HT1080 (cell line): ENCODE results near the gene KCNN4. TPM values are rescaled to one million over a fixed set of nuclear protein-coding genes. Genes with fewer than 3 reads are reported as not detected.
A peak's percentile ranks its signal among the peaks of the same experiment; 100 is the strongest.
"Not testable (repeated sequence)": the region's sequence is repeated elsewhere in the genome, so short reads cannot be mapped to it uniquely, and the experiment has no call there.

Experiments
- DNase-seq: peaks from one replicate; pipeline ENCODE4 v3.0.0-alpha.2; 2015; ENCODE audit warnings: low read depth
- total RNA-seq: library from RNA; depleted of rRNA; stranded (reverse); fragments of >200 nt; shearing (Covaris generic); gene quantifications from 2 replicates; pipeline ENCODE4 v1.2.3, GENCODE V29; 2014

The KCNN4 gene
- total RNA-seq, 1 experiment from 2014 or later, result 108 TPM

DNA sequence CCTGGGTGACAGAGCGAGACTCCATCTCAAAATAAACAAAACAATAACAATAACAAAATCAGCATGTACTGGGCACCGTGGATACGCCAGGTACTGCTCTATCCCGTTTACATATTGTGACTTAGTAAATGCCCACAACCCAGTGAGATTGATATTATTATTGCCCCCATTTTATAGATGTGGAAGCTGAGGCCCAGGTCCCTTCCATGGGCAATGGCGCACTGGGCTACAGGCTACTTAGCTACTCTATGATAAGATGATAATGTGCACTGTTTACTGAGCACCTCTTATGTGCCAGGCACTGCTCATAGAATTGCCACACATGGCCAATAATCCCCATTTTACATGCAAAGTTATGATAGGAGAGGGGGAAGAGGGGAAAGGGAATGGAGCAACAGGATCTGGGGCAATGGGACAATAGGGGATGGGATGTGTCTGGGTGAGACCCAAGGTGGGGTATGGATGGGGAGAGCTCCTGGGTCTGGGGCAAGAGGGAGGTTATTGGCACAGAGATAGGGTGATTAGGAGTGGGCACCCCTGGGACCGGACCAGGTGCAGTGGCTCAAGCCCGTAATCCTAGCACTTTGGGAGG, 5.4 kb downstream of the KCNN4 start:
- DNase-seq, result no peak

DNA sequence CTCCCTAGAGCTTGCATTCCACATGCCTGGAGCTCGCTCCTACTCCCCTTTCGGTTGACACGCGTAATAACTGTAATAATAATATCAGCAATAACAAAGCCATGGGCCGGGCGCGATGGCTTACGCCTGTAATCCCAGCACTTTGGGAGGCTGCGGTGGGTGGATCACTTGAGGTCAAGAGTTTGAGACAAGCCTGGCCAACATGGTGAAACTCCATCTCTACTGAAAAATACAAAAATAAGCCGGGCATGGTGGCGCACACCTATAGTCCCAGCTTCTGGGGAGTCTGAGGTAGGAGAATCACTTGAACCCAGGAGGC, 5.9 kb downstream of the KCNN4 start:
- not testable (repeated sequence) for DNase-seq

DNA sequence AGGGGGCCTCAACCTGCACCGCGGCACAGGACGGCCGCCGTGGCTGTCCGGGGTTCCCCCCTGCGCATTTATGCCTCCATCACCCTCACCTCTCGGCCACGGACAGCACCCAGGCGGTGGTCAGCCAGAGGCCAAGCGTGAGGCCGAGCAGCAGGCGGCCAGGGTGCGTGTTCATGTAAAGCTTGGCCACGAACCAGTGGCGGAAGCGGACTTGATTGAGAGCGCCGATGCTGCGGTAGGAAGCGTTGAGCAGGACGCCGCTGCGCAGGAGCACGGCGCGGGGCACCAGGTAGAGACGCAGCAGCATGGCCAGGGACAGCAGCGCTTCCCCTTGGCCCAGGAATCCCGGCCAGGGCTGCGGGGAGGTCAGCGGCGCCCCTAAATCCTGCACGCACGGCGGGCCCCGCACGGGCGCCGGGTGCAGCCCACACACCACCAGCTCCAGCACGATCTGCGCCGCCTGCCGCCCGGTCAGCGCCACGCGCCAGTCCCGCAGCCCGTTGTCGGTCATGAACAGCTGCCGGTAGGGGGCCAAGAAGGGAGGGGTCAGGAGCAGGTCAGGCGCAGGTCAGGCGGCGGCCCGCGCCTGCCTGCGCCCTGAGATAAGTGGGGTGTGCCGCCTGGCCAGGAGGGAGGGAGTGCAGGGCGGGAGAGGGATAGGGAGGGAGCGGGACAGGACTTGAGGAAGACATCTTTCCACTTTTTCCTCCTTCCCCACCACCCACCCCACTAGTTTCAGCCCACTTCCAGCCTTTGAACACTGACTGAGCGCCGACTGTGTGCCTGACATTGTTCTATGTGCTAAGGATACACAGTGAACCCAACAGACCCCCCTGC, 6.5 kb downstream of the KCNN4 start:
- no peak for DNase-seq

DNA sequence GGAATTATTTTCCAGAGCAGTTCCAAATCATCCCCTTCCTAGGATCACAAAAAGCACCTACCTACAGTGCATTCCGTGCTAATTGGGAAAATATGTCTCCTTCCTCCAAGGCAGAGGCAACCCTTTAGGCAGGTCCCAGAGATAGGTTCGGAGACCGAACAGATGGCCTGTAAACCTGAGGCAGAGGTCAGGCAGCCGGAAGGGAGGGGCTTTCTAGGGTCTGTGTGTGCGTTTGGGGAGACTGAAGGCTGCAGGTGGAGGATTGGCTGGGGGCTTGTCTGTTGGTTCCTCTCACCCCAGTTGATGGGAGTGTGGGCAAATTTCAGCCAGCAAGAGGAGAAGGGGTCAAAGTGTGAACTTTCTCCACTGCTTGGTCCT, 7.1 kb downstream of the KCNN4 start:
- DNase-seq, result no peak

DNA sequence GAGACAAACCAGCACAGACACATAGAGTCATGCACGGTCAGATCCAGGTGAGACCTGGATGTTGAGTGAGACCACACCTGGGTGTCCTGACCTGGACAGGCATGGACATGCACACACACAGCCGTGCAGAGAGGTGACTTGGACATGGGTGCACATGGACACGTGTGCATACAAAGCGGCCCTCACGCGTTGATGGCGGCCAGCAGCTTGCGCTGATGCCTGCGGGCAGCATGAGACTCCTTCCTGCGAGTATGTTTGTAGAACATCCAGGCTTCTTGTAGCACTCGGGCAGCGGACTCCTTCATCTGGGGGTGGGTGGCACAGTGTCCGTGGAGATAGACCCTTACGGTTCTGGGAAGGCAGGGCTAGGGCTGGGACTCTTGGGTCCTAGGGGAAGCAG, 11.5 kb downstream of the KCNN4 start:
- DNase-seq, result no peak

DNA sequence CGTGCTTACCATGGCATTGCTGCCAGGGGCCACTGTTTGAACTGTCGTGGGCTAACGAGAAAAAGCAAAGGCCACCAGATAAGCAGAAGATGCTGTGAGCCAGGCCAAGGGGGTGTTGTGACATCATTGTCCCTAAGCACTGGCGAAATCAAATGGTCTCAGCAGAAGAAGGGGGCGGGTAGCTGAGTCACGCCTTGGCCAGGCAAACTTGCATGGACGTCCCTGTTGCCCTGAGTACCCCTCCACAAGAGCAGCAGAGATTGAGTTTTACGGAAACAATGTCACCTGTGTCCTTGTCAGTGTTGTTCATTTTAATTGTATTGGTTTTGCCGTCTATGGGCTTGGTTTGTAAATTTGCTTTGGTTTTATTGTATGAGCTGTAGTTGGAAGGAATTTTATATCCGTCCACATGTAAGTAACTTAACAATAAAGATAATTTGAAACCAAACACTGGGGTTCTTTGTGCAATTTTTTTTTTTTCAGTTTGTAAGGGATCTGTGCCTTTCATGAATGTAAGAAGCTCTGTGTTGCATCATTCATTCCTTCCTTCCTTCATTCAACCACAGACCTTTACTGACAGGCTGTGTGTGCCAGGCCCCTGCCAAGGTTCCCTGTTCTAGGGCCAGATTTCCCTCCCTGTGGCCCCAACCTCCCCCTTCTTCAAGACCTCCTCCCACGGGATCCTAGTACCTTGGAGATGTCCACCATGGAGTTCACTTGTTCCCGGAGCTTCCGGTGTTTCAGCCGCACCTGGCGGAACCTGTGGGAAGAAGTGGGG, 12.3 kb downstream of the KCNN4 start:
- no peak for DNase-seq

DNA sequence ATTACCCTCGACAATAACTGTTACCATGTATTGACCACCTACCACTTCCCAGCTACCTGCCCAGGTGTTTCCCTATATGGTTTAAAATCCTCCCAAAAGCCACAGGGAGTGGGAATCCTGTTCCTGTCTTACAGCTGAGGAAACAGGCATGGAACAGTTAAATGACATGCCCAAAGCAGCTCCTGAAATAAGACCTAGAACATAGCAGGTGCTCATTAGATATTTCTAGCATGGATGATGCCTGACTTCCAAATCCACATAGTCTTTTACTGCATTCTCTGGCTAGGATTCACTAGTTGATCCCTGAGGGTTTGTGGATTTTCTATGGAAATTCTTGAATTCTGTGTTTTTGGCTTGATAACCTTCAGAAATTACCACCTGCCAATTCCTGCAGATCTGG, 13.0 kb downstream of the KCNN4 start:
- DNase-seq, result no peak

DNA sequence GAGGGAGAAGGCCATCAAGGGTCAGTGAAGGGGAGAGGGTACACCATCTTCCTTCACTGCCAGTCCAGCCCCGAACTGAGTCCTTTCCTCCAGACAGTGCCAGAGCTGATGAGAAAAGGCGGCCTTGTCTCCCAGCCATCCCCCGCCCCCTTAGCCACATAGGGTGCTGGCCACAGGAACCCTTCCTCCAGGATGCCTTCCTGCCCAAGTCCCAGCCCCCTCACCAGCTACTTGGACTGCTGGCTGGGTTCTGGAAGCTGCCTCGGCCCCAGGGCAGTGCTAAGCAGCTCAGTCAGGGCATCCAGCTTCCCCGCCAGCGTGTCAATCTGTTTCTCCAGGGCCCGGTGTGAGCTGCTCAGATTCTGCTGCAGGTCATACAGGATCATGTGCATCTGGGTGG, 13.5 kb downstream of the KCNN4 start:
- DNase-seq, result no peak

DNA sequence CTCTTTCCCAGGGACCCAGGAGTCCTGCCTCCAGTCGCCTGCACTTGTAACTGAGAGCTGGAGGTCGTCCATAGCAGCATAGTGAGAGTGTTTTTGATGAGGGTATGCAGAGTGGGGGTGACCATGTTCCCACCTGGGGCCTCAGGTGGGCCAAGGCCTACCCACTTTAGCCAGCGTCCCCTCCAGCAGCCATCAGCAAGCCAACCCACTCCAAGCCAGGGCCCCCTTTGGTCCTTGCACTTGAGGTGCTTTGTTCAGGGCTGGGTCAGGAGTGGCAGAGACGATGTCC, 14.1 kb downstream of the KCNN4 start:
- no peak for DNase-seq

DNA sequence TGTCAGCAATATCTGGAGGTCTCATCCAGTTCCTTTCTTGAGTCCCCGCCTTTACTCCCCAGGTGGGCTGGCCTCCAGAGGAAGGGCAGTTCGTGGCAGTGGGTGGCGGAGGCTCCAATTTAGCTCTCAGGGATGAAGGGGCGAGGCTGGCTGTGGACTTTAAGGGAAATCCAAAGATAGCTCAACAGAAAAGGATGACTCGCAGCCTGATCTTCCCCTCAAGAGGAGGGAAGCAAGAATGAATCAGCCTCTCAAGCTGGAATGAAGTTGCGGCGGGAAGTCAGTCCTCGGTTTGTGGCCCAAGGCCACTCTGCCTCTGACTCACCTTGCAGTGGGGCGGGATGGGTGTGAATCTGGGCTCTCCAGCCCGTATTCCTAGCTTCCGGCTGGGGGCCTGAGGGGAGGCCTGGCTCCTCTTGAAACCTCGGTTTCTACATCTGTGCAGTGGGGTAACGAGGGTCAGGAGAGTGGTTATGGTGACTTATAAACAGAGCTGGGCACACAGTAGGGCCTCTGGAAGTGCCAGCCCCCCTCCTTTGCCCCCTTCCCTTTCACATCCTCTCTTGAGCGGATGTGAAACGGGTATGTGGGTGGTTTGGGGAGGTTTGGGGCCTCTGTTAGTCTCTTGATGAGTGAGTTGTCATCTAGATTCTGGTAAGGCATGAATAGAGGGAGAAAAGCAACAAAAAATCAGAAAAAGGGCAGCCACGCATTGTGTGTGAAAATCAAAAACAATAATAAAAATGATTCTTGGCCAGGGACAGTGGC, 15.5 kb downstream of the KCNN4 start:
- DNase-seq, result peak; percentile 99

DNA sequence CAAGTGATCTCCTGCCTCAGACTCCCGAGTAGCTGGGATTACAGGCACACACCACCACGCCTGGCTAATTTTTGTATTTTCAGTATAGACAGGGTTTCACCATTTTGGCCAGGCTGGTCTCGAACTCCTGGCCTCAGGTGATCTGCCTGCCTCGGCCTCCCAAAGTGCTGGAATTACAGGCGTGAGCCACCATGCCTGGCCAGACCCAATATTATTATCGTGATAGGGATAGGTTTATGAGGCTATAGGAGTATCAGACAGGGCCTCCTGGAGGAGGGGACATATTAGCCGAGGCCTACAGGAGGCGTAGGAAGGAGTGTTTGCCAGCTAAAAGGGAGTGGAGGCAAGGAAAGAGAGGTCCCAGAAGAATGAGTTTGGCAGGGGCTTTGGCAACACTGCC, 16.1 kb downstream of the KCNN4 start:
- not testable (repeated sequence) for DNase-seq

DNA sequence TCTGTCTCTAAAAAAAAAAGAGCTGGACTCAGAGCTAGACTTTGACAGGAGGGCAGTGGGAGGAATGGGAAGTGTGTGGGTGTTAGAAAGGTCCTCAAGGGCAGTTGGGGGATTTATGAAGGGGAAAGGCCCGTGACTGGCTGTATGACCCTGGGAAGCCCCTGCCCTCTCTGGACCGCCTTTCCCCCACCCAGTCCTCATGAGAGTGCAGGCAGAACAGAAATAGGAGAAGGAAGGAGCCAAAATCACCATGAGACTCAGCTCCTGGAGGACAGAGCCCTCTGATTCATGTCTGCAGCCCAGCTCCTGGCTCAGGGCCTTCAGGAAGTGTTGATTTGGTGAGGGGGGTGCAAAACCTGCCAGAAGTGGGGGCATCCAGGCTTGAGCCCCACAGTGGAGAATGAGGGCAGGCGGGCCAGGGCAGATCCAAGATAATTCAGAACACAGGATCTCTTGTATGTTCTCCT, 17.3 kb downstream of the KCNN4 start:
- DNase-seq, result peak; percentile 45

DNA sequence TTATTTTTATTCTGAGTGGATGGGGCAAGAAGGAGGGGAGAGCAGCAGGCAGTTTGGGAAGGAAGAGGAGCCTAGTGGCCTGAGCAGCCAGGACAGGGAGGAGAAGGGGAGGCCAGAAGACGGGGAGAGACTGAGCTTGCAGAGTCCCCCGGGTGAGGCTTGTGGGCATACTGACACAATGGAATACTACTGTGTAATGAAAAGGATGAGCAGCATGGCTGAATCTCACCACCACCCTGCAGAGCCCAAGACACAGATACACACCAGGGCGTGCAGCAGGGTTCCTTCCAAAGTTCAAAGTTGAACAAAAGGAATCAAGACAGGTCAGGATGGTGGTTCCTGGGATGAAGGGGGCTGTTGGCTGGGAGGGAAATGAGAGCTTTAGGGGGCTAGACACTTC, 18.0 kb downstream of the KCNN4 start:
- no peak for DNase-seq

DNA sequence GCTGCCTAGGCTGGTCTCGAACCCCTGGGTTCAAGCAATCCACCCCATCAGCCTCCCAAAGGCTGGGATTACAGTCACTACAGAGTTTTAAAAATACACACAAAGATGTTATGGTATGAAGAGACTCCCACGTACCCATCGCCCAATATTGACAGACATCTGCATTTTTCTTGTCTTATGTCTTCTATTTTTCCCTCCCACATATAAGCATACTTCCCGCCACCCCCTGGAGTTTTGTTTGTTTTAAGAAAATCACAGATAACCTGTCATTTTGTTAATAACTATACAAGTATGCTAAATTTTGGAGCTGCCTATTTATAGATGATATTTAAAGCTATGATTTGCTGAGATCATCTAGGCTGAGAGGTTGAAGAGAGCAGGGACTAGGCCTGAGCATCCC, 19.8 kb downstream of the KCNN4 start:
- DNase-seq, result no peak

DNA sequence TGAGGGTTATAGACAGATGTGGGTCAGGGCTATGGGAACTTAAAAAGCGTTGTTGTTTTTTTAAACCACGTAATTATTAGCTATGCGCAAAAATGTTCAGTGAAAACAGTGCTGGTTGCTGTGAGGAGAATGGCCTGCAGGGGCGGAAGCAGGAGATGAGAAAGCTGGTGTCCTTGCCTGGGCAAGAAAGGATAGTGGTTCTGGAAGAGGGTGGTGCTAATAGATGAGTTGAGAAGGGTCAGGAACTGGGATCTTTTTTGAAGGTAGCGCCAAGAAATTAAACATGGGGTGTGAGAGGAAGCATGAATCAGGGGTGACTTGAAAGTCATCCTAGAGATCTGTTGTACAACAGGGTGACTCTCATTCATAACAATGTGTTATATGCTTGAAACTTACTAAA, 21.3 kb downstream of the KCNN4 start:
- DNase-seq, result peak; percentile 97

DNA sequence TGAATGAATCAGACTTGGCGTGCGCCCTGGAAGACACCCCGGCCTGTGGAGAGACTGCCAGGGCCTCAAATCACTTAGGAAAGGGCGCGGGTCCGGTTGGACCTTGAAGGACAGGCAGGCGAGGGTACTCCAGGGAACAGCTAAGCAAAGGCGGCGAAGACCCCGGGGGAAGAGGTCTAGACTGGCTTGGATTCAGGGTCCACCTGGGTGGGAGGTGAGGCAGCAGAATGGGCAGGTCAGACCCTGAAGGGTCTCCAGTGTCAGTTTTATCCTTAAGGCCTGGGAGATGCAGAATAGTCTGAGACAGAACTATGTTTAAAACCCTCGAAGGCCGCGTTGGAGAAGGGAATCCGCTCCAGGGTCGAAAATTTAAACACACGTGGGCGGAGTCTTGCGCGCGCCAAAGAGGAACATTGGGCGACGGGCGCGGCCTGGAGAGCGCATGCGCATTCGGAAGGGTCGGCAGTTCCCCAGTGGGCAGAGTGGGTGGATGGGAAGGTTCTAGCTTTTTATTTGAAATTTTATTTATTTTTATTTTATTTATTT, 25.4 kb downstream of the KCNN4 start:
- no peak for DNase-seq

DNA sequence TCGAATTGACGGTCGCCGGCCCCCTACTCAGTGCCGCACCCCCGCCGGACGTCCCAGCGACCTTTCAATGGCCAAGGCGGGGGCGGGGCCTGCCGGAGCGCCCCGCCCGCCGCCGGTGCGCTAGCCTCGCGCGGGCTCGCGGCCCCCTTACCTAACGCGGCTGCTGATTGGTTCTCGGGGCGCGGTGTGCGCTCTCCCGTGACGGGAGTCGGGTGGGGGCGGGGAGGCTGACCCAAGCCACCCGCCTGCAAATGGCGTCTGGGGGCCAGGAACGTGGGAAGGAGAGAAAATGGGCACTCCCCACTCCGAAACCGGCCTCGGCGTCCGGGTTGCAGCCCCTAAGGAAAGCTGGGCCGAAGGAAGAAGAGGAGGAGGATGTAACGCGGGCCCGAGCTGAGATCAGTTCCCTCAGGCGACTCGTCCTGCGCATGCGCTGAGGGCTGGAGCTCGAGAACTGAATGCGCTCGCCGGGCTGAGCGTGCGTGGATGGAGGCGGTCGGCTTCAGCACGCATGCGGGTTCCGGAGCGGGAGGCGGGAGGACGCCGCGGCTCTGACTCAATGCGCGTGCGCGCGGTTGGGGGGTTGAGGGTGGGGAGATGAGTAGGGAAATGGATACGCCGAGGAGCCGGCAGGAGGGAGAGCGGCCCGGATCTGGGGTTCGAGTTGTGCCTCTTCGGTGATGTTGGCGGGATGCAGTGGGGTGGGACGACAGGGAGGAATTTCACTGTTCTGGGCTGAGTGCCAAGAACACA, 26.1 kb downstream of the KCNN4 start, which contains the start of gene SMG9:
Gene SMG9, minus strand, starts transcription at position 460 of the 753 bp plus-strand sequence. CDS start 4,221 bp downstream, outside the sequence.
- DNase-seq, result peak; percentile 99

DNA sequence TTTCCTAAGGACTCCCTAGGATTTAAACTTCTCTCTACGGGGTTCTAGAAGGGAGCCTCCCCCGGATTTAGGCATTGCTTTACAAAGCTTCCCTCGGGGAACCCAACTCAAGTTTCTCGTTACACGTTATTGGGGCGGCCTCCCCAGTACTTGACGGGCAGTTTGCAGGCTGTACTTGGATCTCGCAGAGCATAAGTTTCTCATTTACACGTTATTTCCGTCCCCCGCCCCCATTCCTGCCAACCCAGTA, 26.6 kb downstream of the KCNN4 start:
- DNase-seq, result no peak

DNA sequence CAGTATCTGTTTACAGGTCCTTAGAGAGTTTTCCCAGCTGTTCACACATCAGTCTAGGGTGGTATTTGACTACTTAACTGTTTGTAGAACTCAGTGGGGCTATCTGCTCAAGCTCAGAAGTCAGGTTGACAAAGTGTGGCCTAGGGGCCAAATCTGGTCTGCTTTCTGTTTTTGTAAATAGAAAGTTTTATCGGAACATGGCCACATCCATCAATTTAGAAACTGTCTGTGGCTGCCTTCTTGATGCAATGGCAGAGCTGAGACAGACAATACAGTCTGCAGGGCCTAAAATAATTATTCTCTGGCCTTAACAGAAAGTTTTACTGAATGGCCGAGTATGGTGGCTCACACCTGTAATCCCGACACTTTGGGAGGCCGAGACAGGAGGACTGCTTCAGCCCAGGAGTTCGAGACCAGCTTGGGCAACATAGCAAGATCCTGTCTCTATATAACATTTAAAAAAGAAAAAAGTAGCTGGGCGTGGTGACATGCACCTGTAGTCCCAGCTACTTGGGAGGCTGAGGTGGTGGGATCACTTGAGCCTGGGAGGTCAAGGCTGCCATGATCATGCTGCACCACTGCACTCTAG, 28.4 kb downstream of the KCNN4 start:
- DNase-seq, result no peak

DNA sequence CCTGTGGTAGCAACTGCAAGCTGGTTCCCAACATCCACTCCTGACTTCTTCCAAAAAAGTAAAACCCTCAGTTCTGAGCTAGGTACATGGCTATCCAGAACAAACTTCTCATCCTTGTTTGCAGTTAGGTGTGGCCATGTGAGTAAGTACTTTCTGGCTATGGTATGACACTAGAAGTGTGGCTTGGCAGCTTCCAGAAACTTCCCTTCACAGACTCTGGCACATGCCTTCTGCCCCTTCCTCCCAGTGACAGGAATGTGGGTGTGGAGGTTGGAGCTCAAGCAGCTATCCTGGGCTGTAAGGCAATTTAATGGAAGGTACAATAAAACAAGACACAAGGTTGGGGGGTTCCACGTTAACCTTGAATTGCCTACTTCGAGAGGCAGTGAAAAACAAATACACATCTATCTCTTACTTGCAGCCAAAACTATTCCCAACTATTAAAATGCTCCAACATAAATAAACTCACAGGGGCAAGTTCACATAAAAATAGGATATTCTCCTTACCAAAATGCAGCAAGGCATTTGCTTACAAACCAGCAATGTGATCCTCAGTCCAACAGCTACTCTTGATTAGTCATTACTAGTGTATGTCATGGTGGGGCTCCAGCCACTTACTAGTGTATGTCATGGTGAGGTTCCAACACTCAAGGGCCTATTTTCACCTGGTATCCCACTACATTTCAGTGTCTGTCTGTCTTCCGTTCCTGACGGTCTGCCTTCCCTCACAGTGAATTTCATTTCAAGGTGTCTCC, 29.1 kb downstream of the KCNN4 start:
- no peak for DNase-seq
